Fibroblast of the aortic adventitia (primary cell): ENCODE data around the gene TTLL13. TPM values are rescaled to one million over a fixed set of nuclear protein-coding genes. Genes with fewer than 3 reads are reported as not detected.
A peak's percentile ranks its signal among the peaks of the same experiment; 100 is the strongest.

Experiments used
- DNase-seq: peaks from one replicate; pipeline ENCODE4 v3.0.0-alpha.2; 2010; ENCODE audit warnings: low read depth
- H3K4me3 ChIP-seq: 2 replicates; pipeline ENCODE4 v1.5.1; 2011; ENCODE audit warnings: low read depth, mild to moderate bottlenecking, control low read depth, low read length, moderate library complexity
- total RNA-seq: library from RNA; depleted of rRNA; stranded (reverse); fragments of >200 nt; gene quantifications from 2 replicates; pipeline ENCODE4 v1.2.3, GENCODE V29; 2012; ENCODE audit warnings: low replicate concordance
- TF ChIP-seq, protein P1 (sequence below): IDR thresholded peaks from 2 replicates; pipeline ENCODE4 v1.5.1; 2011; ENCODE audit warnings: mild to moderate bottlenecking, low read length, control low read depth, inconsistent platforms; ENCODE audit not compliant: insufficient read depth

Gene TTLL13
- total RNA-seq, 1 donor, result 0.09 TPM

DNA sequence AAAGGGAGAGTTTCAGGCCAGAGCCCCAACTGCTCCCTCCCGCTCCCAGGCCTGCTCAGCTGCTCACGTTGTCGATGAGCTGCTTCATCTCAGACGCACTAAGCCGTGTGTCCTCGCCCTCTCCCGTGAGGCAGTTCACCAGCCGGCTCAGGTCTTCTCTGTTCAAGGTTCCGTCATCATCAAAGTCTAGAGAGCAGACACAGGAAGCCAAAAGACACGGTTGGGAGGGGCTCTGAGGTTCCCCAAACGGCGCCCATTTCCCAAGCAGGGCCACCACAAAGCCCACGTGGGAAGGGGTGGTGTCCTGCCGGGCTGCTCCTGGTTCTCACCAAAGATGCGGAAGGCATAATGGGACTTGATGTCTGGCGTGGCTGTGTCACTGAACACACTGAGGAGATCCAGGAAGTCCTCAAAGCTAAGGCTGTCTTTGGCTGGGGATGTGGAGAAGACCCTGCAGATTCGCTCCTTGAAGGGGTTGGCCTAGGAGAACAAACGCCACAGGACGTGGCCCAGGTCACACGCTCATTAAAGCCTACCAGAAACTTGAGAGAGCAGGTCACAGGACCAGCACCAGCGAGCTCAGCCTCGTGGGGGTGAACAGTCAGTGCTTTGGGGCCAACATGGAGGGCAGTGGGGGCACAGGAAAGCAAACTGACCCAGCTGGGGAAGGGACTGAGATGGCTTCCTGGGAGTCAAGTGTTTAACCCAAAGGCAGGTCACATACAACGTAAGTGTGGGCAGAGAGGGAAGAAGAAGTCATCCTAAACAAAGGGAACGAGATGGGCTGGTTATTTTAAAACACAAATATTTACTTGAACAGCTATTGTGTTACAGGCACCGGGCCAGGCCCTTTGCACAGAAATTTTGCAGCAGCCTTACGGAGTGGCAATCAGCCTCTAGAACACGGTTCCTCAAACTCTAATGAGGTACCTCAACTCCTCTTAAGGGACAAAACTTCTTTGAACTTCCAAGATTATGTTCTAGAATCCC lies 18.0 kb upstream of the TTLL13 start:
- TF ChIP-seq, protein P1, sequence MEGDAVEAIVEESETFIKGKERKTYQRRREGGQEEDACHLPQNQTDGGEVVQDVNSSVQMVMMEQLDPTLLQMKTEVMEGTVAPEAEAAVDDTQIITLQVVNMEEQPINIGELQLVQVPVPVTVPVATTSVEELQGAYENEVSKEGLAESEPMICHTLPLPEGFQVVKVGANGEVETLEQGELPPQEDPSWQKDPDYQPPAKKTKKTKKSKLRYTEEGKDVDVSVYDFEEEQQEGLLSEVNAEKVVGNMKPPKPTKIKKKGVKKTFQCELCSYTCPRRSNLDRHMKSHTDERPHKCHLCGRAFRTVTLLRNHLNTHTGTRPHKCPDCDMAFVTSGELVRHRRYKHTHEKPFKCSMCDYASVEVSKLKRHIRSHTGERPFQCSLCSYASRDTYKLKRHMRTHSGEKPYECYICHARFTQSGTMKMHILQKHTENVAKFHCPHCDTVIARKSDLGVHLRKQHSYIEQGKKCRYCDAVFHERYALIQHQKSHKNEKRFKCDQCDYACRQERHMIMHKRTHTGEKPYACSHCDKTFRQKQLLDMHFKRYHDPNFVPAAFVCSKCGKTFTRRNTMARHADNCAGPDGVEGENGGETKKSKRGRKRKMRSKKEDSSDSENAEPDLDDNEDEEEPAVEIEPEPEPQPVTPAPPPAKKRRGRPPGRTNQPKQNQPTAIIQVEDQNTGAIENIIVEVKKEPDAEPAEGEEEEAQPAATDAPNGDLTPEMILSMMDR, result no peak
- H3K4me3 ChIP-seq, result no peak overlapping the region
- no peak for DNase-seq

DNA sequence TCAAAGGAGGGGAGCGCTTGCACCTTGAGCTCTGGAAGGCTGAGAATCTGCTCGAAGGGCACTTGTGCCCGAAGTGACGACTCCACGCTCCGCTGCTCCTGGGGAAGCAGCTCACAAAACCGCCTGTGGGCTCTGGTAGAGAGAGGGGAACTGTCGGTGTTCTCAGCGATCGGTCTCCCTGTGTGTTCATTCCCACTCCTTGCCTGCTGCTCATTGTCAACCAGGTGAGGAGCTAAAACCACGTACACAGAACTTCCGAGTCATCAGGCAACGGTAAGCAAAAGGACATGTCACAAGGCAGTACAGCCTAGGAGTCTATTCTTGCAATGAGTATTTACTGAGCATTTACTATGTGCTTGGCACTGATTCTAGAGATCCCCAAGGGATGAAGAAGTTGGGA lies 17.2 kb upstream of the TTLL13 start:
- TF ChIP-seq, protein P1, result no peak
- DNase-seq, result no peak
- peak overlapping the region; percentile 87 for H3K4me3 ChIP-seq

DNA sequence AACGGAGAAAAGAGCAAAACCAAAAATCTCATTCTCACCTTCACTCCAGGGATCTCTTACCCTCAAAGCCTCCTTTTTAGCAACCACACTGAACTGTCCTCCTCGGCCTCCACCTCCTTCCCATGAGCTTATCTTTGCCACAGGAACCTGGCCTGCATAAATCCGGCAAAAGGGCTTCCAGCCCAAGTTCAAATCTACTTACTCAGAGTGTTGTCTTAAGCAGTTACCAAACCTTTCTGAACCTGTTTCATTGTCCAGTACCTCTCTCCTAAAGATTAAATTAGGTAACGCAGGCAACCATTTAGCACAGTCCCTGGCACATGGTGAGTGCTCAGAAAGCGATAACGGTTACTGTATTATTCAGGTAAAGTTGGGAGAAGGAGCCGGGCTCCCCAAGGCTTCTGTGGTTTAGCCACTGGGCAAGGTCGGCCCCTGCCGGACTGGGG lies 16.4 kb upstream of the TTLL13 start:
- TF ChIP-seq, protein P1, result peak; percentile 60
- H3K4me3 ChIP-seq, result peak overlapping the region; percentile 87
- DNase-seq, result peak; percentile 52

DNA sequence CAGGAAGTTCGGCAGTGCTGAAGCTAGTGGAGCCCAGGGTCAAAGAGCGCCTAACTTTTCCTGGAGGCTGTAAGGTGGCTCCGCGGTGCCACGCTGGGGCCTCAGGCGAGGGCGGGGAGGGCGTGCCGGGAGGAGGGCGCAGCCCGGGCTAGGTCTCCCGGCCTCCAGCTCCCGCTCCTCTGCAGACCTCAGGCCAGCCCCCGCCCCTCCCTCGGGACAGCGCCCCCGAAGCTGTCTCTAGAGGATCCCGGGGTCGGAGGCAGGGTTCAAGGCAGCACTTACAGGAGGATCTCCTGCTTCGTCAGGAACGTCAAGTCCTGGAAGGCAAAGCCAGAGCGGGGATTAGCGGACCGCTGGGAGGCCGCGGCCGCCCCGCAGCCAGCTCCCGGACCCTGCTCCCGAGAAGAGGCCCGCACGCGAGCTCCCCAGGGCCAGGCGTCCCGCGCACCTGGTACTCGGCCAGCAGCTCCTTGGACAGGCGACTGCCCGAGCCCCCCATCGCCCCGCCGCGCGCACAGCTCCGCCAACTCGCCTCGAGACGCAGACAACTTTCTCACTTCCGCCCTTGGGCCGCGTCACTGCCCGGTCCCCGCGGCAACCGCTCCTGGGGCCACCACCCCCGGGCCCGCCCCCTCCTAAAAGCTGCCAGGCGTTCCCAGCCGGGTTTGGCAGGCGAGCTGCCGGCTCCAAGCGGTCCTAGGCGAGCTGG lies 15.8 kb upstream of the TTLL13 start, which contains the start of gene CIB1:
Gene CIB1, minus strand, starts transcription at position 555 of the 709 bp plus-strand sequence. Its CDS starts 56 bp downstream, at position 499.
- peak within 1 kb of the TSS; percentile 87 for H3K4me3 ChIP-seq
- TF ChIP-seq, protein P1, result no peak
- peak; percentile 96 for DNase-seq

DNA sequence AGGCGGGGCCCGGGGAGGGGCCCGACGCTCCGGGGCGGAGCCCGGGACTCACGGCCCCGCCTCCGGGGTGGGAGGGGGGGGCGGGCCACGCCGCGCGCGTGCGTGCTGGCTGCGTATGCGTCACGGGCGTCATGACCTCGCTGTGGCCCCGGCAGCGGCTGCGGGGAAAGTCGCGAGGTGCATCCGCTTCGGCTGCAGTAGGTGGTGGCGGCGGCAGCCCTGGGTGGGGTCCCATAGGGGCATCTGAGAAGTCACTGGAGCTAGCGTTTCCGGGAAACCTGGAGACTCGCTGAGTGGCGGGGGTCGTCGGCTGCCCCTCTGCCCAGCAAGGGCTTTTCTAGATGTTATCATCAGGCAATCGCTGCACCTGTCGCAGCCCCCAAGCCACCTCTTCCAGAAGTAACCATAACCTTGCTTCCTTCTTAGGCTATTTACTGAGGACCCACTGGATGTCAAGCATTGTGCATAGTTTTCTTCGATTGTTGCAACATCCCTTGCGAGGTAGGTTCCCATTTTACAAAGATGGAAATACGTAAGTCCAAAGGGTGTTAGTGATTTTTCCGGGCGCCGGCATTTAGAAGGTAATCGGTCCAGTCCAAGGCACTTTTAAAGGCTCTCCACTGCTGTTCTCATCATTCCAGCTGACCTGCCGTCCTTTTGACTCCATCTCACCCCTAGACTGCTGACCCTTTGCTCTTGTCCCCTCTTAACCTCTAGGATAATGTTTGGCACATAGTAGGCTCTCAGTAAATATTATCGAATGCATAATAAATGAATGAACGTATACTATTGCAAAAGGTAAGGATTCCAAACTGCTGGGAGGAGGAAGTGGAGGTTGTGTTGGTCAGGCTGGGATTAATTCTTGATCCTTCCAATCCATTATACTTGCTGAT lies 15.0 kb upstream of the TTLL13 start, which contains the start of gene GDPGP1:
Gene GDPGP1, plus strand, starts transcription at position 114 of the 893 bp plus-strand sequence. CDS start 6,700 bp downstream, outside the sequence.
- peak within 1 kb of the TSS; percentile 87 for H3K4me3 ChIP-seq
- peak; percentile 50 for DNase-seq
- TF ChIP-seq, protein P1, result no peak

DNA sequence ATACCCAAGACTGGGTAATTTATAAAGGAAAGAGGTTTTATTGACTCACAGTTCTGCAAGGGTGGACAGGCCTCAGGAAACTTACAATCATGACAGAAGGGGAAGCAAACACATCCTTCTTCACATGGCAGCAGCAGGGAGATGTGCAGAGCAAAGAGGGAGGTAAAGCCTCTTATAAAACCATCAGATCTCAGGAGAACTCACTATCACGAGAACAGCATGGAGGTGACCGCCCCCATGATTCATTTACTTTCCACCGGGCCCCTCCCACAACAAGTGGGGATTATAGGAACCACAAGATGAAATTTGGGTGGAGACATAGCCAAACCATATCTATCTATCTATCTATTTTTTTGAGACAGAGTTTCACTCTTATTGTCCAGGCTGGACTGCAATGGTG lies 10.0 kb upstream of the TTLL13 start:
- no peak for DNase-seq
- TF ChIP-seq, protein P1, result no peak
- no peak overlapping the region for H3K4me3 ChIP-seq
